Measurements from ENCODE around the gene HSBP1. TPM values are rescaled to one million over a fixed set of nuclear protein-coding genes. Genes with fewer than 3 reads are reported as not detected.

Gene HSBP1
- total RNA-seq, 1 experiment from 2014 or later: 230 TPM

- 0 out of 2 replicates have a peak, but pooled peaks cover 1% of the 10 kb centered on the region for H3K27me3 Mint-ChIP-seq (ENCODE audit: low read depth)
- H3K23ac ChIP-seq (ENCODE audit: insufficient read length, low read depth, low read length): no peak overlapping the region
- no peak overlapping the region for H3K27ac Mint-ChIP-seq
- no peak overlapping the region for H2BK15ac ChIP-seq (ENCODE audit: low read depth, low read length)
- H3K4me3 Mint-ChIP-seq: no peak overlapping the region
- no CpG with 5 or more reads among the region's 4 CpGs for WGBS (ENCODE audit: extremely low coverage, insufficient read length, low lambda C conversion rate)
- no peak overlapping the region for H3K9ac ChIP-seq (ENCODE audit: extremely low read depth, insufficient read length, low read length)
- no peak overlapping the region for H3K4ac ChIP-seq (ENCODE audit: low read depth, low read length)
- H3K36me3 Mint-ChIP-seq (ENCODE audit: insufficient read depth in 1 of 3, low read depth in 3 of 3): no peaks in the 10 kb centered on the region; a peak in 1 of 7 replicates
- H2BK12ac ChIP-seq (ENCODE audit: insufficient read length, low read depth, low read length): no peak overlapping the region
- no peak for DNase-seq
- no peaks in the 10 kb centered on the region for H3K9me3 ChIP-seq (ENCODE audit: control insufficient read depth, low read depth, low read length)
- peaks cover 31 to 38% of the 10 kb centered on the region in 2 experiments for H3K4me1 Mint-ChIP-seq
- H2AK5ac ChIP-seq (ENCODE audit: insufficient read length, low read length): no peak overlapping the region
- H3K14ac ChIP-seq (ENCODE audit: insufficient read depth, low read length): no peak overlapping the region
- TF ChIP-seq CTCF (conservative IDR thresholded peaks at IDR 0.05): no peak
- no peak overlapping the region for H4K8ac ChIP-seq (replicated peaks; ENCODE audit: insufficient read length, low read depth, low read length)
- no peaks in the 10 kb centered on the region for H3K9me3 Mint-ChIP-seq
- H2AFZ ChIP-seq (ENCODE audit: low read length): no peak overlapping the region
- no peak overlapping the region for H2BK20ac ChIP-seq (ENCODE audit: low read depth, low read length, poor library complexity, severe bottlenecking)
- H3K56ac ChIP-seq (ENCODE audit: insufficient read length, low read depth, low read length): no peak overlapping the region
- no peak overlapping the region for H4K91ac ChIP-seq (ENCODE audit: insufficient read length, low read depth, low read length)
- no peaks in the 10 kb centered on the region for H3K27me3 ChIP-seq (ENCODE audit: insufficient read depth, low read length)
- H3K4me2 ChIP-seq (ENCODE audit: insufficient read depth, insufficient read length, low read length): no peak overlapping the region
- H2BK120ac ChIP-seq (ENCODE audit: low read depth, low read length, poor library complexity, severe bottlenecking): no peak overlapping the region
- no peak overlapping the region for H3K18ac ChIP-seq (ENCODE audit: insufficient read length, low read depth, low read length)
- H3K27ac ChIP-seq (ENCODE audit: insufficient read length, low read depth, low read length): no peak overlapping the region
- H3K79me2 ChIP-seq (ENCODE audit: insufficient read depth, low read length): no peaks in the 10 kb centered on the region
- H4K20me1 ChIP-seq (ENCODE audit: control insufficient read depth, insufficient read depth, insufficient read length): no peaks in the 10 kb centered on the region
- H4K5ac ChIP-seq (ENCODE audit: insufficient read length, low read depth, low read length): no peak overlapping the region
- no peaks in the 10 kb centered on the region for H3K23me2 ChIP-seq (ENCODE audit: insufficient read length, low read depth, low read length, poor library complexity, severe bottlenecking)
- no peaks in the 10 kb centered on the region for H3K79me1 ChIP-seq (ENCODE audit: insufficient read depth, low read depth, low read length, poor library complexity, severe bottlenecking)
- no peaks in the 10 kb centered on the region; the same call in 1 of the 2 replicates for H3K4me1 ChIP-seq (ENCODE audit: insufficient read depth, low read length)
- no peak overlapping the region for H3T11ph ChIP-seq (ENCODE audit: low read length)
- no peak overlapping the region for H2BK5ac ChIP-seq (ENCODE audit: insufficient read length, low read length)
These were observed 49.0 kb downstream of the HSBP1 start for GRCh38 chr16:83856792-83857191.
